Measurements from ENCODE around the gene ETS1.

The ETS1 gene

DNA sequence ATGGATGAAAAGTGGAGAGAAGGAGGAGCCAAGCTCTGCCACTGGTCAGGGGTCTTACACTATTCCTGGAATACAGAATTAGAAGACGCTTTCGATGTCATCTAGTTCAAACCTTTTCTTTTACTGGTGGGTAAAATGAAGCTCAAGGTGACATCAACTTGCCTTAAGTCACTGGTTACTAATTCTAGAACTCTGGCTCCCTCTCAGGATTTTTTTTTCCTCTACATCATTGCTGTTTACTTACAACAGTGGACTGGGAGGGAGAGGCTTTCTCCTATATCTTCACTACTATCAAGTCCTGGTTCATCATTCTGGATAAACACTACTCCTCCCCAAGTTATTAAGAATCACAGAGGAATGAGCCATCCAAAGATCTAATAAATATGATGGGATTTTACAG, 82.9 kb downstream of the ETS1 start:
- DNase-seq, result no peak

DNA sequence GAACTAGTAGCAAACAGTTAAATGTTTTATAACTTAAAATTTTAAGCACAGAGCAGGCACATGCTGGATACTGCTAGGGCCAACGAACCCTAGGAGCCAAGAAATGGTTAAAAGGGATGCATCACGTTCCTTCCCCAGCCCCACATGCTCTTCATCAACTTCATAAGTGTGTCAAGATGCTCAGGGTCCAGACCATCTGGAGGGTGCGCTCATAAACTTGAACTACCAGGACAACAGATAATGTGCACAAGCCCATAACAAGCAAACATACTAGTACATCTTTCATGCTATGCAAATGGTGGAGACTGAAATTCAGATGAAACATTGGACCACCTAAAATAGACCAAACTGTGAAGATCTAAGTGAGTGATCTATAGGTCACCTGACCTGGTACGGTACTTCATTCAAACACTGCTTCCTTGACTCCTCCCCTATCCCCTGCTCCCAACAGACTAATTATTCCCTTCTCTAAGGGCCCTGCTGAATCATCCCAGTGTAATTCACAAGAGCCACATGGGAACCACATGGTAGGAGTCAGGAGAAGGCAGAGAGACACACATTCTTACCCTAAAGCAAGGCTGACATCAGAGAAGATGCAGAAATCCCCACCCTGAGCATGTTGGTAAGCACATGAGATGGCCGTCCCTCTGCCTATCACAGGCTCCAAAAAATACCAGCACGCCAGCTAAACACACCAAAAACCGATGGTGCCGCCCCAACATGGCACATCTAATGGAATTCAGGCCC, 83.9 kb downstream of the ETS1 start:
- DNase-seq, result no peak

GRCh38 chr11:128502726-128503125, 84.6 kb downstream of the ETS1 start:
- no peak for DNase-seq

- DNase-seq, result peak in 23 of 56 donors; percentile 6 to 68 (median 26)
Observed at GRCh38 chr11:128501632-128502549, 85.5 kb downstream of the ETS1 start.

- no peak for DNase-seq
Observed at GRCh38 chr11:128501008-128501407, 86.3 kb downstream of the ETS1 start.

GRCh38 chr11:128500493-128500892, 86.9 kb downstream of the ETS1 start:
- DNase-seq, result no peak

DNA sequence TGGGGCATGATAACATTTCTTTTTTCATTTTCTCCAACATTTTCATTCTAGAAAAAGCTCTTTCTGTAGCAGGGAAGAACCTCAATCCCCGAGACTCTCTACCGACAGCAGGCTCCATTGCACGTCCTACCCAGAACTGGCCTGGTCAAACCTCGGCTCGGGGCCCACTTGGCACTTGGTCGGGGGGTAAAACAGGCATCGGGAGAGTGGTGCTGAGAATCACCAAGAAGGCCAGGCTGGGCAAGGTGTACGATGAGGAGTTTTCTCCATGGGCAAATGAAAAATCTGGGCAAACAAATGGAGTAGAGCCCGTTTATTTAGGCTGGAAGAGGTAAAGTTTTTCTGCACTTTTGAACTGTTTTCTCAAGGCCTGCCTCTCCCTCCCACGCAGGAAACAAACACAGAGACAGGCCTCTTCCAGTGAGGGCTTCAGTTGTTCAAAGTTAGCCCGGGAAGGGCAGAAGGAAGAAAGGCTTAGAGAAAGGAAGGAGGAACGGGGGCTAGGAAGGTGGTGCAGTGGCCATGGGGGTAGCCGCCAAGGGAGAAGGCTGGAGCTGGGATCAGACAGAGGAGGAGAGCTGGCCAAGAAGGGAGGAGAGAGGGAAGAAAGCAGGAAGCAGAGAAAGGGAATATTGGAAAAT, 87.6 kb downstream of the ETS1 start:
- no peak for DNase-seq

- DNase-seq, result no peak
Observed at GRCh38 chr11:128498721-128499245, 88.6 kb downstream of the ETS1 start.

DNA sequence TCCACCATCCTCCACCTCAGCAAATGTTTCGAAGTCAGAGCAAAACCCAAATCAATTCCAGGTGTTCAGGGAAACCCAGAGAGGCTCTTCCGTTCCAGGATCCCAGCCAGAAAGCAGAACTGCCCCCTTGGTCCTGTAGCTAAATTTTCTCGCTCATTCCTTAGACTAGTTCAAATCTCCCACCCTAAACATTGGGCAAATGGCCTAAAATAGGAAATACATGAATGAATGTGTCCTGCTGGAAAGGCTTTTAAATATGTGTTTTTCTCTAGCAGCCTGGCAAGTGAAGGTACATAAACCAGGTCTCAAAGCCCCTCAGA, 89.6 kb downstream of the ETS1 start:
- no peak for DNase-seq

GRCh38 chr11:128497061-128497775, 90.1 kb downstream of the ETS1 start:
- DNase-seq, result peak in 2 of 56 donors; percentile 8 to 18

DNA sequence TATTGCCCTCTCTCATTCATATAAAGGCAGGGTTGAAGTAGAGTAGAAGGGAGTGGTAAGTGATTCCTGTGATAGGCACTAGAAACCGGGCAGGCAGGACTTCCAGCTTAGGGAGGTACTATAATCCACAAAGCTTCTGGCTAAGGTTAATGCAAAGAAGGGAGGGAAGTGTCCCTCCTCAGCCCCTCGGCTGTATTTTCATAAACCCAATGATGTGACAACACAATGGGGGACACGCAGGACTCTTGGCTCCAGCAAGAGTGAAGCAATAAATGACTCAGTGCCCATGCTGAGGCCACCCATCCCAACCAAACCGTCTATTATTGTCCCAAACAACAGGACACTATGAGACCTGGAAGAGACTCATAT, 90.7 kb downstream of the ETS1 start:
- DNase-seq, result no peak

- no peak for DNase-seq
Observed at GRCh38 chr11:128496249-128496648, 91.1 kb downstream of the ETS1 start.

DNA sequence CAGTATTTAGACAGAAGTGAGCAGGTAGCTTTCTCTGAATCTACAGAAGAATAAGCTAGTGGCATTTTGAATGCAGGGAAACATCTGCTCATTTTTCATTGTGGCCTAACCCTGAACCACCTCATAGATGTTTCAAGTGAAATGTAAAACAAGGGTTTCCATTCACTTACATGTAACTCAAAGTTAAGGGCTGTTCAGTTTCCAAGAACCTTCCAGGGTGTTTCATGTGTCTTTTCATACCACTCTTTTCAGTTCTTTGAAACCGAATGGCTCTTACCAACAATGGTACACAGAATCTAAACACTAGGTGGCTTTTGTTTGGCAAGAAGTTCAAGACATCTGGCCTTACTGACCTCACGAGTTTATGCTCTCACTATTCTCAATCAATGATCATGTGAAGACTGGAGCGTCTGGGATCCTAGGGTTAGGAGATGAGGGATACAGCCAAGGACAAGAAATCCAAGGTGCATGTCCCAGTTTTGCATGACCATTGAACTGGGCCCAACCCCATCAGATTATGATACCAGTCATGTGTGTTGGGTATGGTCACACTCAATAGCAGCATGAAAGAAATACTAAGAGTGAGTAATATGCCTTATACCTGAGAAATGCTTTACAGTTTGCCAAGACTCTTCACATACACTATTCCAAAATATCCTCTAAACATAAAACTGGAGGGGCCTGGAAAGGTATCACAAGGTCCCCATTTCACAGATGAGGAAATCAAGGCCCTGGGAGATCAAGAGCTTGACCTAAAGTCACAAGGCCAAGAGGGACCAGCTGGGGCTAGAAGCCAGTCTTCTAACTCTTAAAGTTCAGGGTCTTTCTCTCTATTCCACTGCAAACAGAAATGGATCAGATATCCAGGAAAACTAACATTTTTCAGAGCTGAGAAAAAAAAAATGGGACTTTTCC, 92.7 kb downstream of the ETS1 start:
- DNase-seq, result no peak

- no peak for DNase-seq
Observed at GRCh38 chr11:128493570-128493965, 93.8 kb downstream of the ETS1 start.

- no peak for DNase-seq
Observed at GRCh38 chr11:128492903-128493569, 94.3 kb downstream of the ETS1 start.

GRCh38 chr11:128492461-128492860, 94.9 kb downstream of the ETS1 start:
- DNase-seq, result no peak

DNA sequence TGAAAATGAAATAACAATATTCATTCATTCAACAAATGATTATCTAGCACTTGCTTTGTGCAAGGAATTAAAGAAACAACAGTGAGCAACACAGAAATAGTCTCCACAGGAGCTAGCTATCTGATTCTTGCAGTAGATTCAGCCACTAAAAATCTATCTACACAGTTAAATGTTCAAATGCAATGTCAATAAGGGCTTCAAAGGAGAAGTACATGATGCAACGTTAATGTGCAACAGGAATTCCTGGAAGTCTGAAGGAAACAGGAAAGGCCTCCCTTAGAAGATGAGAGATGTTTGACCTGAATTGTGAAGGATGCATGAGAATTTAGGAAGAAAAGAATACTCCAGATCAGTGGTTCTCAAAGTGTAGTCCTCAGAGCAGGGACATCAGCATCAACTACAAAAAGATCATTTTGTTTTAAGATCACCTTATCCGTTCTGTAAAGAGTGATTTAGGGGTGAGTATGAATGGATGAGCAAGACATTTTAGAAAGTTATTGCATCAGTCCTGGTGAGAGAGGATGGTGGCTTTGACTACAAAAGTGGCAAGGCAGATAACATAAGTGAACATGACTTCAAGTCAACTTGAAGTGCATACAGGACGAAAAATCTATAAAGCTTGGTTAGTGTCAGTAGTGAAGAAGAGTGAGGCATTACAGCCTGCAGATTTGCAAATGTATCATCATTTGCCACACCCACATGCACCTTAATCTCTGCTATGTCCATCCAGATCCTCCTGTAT, 96.0 kb downstream of the ETS1 start:
- no peak for DNase-seq

DNA sequence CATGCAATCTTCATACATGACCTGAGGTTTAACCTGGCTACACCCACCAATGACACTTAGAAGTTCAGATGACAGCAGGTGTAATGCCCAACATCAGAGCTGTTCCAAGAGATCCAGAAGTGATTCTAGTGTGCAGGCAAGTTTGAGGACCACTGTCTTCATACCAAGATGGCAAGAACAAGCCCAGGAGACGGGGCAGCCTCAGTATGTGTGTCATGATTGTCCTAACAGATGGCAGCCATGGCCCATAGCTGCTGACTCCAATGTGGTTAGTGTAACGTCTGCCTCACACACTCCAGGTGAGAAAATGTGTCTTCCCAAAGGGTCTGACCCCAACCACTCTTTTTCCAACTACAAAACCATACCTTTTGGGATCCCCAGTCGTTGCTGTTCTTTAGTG, 97.3 kb downstream of the ETS1 start:
- DNase-seq, result no peak

- no peak for DNase-seq
Observed at GRCh38 chr11:128488471-128488870, 98.9 kb downstream of the ETS1 start.
